MM.1S (cell line): Measurements from ENCODE around the gene ABCA1.

ENCODE experiments used
- DNase-seq: peaks from one replicate; pipeline ENCODE4 v3.0.0-alpha.2; 2015
- H2AFZ ChIP-seq: fragments of 300-600 bp; sonication (generic); 2 replicates; pipeline ENCODE4 v1.6.0; 2016; ENCODE audit warnings: antibody characterized with exemption, low read length
- H3F3A ChIP-seq: fragments of 300-600 bp; sonication (generic); 2 replicates; pipeline ENCODE4 v1.6.1; 2016; ENCODE audit warnings: mild to moderate bottlenecking, antibody characterized with exemption, low read length, moderate library complexity, mixed read lengths; ENCODE audit not compliant: insufficient read depth
- H3K27ac ChIP-seq: fragments of 300-600 bp; sonication (generic); 2 replicates; pipeline ENCODE4 v1.5.1; 2016; ENCODE audit warnings: mild to moderate bottlenecking, low read length
- H3K27me3 ChIP-seq: fragments of 300-600 bp; sonication (generic); replicated peaks from 2 replicates; pipeline ENCODE4 v1.6.0; 2016; ENCODE audit warnings: low read length; ENCODE audit not compliant: insufficient read depth
- H3K36me3 ChIP-seq: fragments of 300-600 bp; sonication (generic); replicated peaks from 2 replicates; pipeline ENCODE4 v1.6.1; 2016; ENCODE audit warnings: mild to moderate bottlenecking, low read length, mixed read lengths; ENCODE audit not compliant: insufficient read depth
- H3K4me1 ChIP-seq: fragments of 300-600 bp; sonication (generic); 2 replicates; pipeline ENCODE4 v1.6.1; 2016; ENCODE audit warnings: low read length, mixed read lengths
- H3K4me2 ChIP-seq: fragments of 300-600 bp; sonication (generic); 2 replicates; pipeline ENCODE4 v1.6.0; 2016; ENCODE audit warnings: low read depth, low read length
- H3K4me3 ChIP-seq: fragments of 300-600 bp; sonication (generic); 2 replicates; pipeline ENCODE4 v1.5.1; 2016; ENCODE audit warnings: low read length, mixed read lengths
- H3K79me2 ChIP-seq: fragments of 300-600 bp; sonication (generic); 2 replicates; pipeline ENCODE4 v1.6.1; 2016; ENCODE audit warnings: mixed run types, low read length, mixed read lengths
- H3K9ac ChIP-seq: fragments of 300-600 bp; sonication (generic); 2 replicates; pipeline ENCODE4 v1.6.1; 2016; ENCODE audit warnings: low read length, mixed read lengths
- H3K9me2 ChIP-seq: fragments of 300-600 bp; sonication (generic); replicated peaks from 2 replicates; pipeline ENCODE4 v1.6.1; 2016; ENCODE audit warnings: mild to moderate bottlenecking, low read length, mixed read lengths; ENCODE audit not compliant: insufficient read depth
- H3K9me3 ChIP-seq: fragments of 300-600 bp; sonication (generic); replicated peaks from 2 replicates; pipeline ENCODE4 v1.6.1; 2016; ENCODE audit warnings: mild to moderate bottlenecking, low read length, mixed read lengths; ENCODE audit not compliant: insufficient read depth
- H4K20me1 ChIP-seq: fragments of 300-600 bp; sonication (generic); 2 replicates; pipeline ENCODE4 v1.6.1; 2016; ENCODE audit warnings: mild to moderate bottlenecking, low read length, moderate library complexity, mixed read lengths; ENCODE audit not compliant: insufficient read depth
- CTCF ChIP-seq: fragments of 300-600 bp; sonication (generic); IDR thresholded peaks from 2 replicates; pipeline ENCODE4 v1.5.1; 2016; ENCODE audit warnings: antibody characterized with exemption, low read length, mixed read lengths
- EZH2 ChIP-seq: fragments of 300-600 bp; sonication (generic); optimal IDR thresholded peaks from 2 replicates; pipeline ENCODE3; 2017; ENCODE audit warnings: low read depth, mild to moderate bottlenecking, antibody characterized with exemption, low read length, mixed read lengths
- EZH2phosphoT487 ChIP-seq: fragments of 300-600 bp; sonication (generic); IDR thresholded peaks from 2 replicates; pipeline ENCODE4 v1.6.1; 2018; ENCODE audit warnings: antibody characterized with exemption, low read length

The ABCA1 gene

GRCh38 chr9:104912606-104913005 is 15.3 kb downstream of the ABCA1 start:
- H3K4me2 ChIP-seq, result no peak overlapping the region
- H3K4me3 ChIP-seq, result no peak overlapping the region
- H3K9me3 ChIP-seq, result no peaks in the 10 kb centered on the region
- no peaks in the 10 kb centered on the region for H3K36me3 ChIP-seq
- no peak overlapping the region for H3K9ac ChIP-seq
- H3K27ac ChIP-seq, result no peak overlapping the region
- no peak overlapping the region for H2AFZ ChIP-seq
- no peaks in the 10 kb centered on the region for H3K4me1 ChIP-seq
- no peak for DNase-seq
- no peaks in the 10 kb centered on the region for H3F3A ChIP-seq
- TF ChIP-seq CTCF (no peak), EZH2phosphoT487 (no peak), EZH2 (no peak)
- no peaks in the 10 kb centered on the region for H3K79me2 ChIP-seq
- H3K27me3 ChIP-seq, result no peaks in the 10 kb centered on the region
- no peaks in the 10 kb centered on the region for H4K20me1 ChIP-seq
- H3K9me2 ChIP-seq, result no peaks in the 10 kb centered on the region

GRCh38 chr9:104911032-104911607 is 16.8 kb downstream of the ABCA1 start:
- Histone ChIP-seq H3K36me3 (no peaks in the 10 kb centered on the region), H3K27ac (no peak overlapping the region), H3K9ac (no peak overlapping the region), H3F3A (no peaks in the 10 kb centered on the region), H3K4me3 (no peak overlapping the region), H3K4me1 (no peaks in the 10 kb centered on the region), H4K20me1 (no peaks in the 10 kb centered on the region), H3K4me2 (no peak overlapping the region), H3K9me3 (no peaks in the 10 kb centered on the region), H3K27me3 (no peaks in the 10 kb centered on the region), H2AFZ (no peak overlapping the region), H3K9me2 (no peaks in the 10 kb centered on the region), H3K79me2 (no peaks in the 10 kb centered on the region)
- no peak for DNase-seq
- TF ChIP-seq CTCF, result no peak
- TF ChIP-seq EZH2phosphoT487, result no peak
- TF ChIP-seq EZH2, result no peak

GRCh38 chr9:104907278-104907951 is 20.5 kb downstream of the ABCA1 start:
- DNase-seq, result no peak
- Histone ChIP-seq H3K4me3 (no peak overlapping the region), H2AFZ (no peak overlapping the region), H3K79me2 (no peaks in the 10 kb centered on the region), H4K20me1 (no peaks in the 10 kb centered on the region), H3K9me2 (no peaks in the 10 kb centered on the region), H3K4me1 (no peaks in the 10 kb centered on the region), H3K27ac (no peak overlapping the region), H3K9me3 (no peaks in the 10 kb centered on the region), H3K27me3 (no peaks in the 10 kb centered on the region), H3K9ac (no peak overlapping the region), H3F3A (no peaks in the 10 kb centered on the region), H3K36me3 (no peaks in the 10 kb centered on the region), H3K4me2 (no peak overlapping the region)
- TF ChIP-seq EZH2phosphoT487 (no peak), CTCF (no peak), EZH2 (no peak)
